ENCODE measurements around the gene TRIM54.

GRCh38 chr2:27296481-27296880 is 14.3 kb downstream of the TRIM54 start:
- no peak for TF ChIP-seq ZNF549 (tag by site-specific recombination; IDR thresholded peaks at IDR 0.05)
- TF ChIP-seq ZNF274 (IDR thresholded peaks at IDR 0.05; ENCODE audit: low read length) = no peak
- TF ChIP-seq ZNF274 (tag by site-specific recombination; IDR thresholded peaks at IDR 0.05; ENCODE audit: borderline replicate concordance) = no peak
- TF ChIP-seq ZNF335 (tag by site-specific recombination; conservative IDR thresholded peaks at IDR 0.05) = no peak
- TF ChIP-seq PRDM10 (tag by site-specific recombination; IDR thresholded peaks at IDR 0.05) = no peak
- TF ChIP-seq ZNF114 (tag by site-specific recombination; IDR thresholded peaks at IDR 0.05) = no peak
- no peak for TF ChIP-seq CTCF (tag by site-specific recombination; IDR thresholded peaks at IDR 0.05)
- TF ChIP-seq YY1 (tag by site-specific recombination; IDR thresholded peaks at IDR 0.05) = no peak
- no peak for TF ChIP-seq ZNF311 (tag by site-specific recombination; IDR thresholded peaks at IDR 0.05; ENCODE audit: borderline replicate concordance)
